Kidney epithelial cell (primary cell): ENCODE results near the gene COL18A1. TPM values are rescaled to one million over a fixed set of nuclear protein-coding genes. Genes with fewer than 3 reads are reported as not detected.
A peak's percentile ranks its signal among the peaks of the same experiment; 100 is the strongest.

Experiments
- DNase-seq: peaks from one replicate; pipeline ENCODE4 v3.0.0-alpha.2; 2010; ENCODE audit warnings: low read depth
- H3K27me3 ChIP-seq: 2 replicates; pipeline ENCODE4 v1.6.0; 2011; ENCODE audit warnings: low read length; ENCODE audit not compliant: control insufficient read depth, insufficient read depth
- H3K36me3 ChIP-seq: 2 replicates; pipeline ENCODE4 v1.5.1; 2011; ENCODE audit warnings: low read length; ENCODE audit not compliant: control insufficient read depth, insufficient read depth
- H3K4me3 ChIP-seq: 2 replicates; pipeline ENCODE4 v1.5.1; 2011; ENCODE audit warnings: low read depth, mild to moderate bottlenecking, control low read depth, low read length
- total RNA-seq: library from RNA; depleted of rRNA; stranded (reverse); fragments of >200 nt; gene quantifications from 2 replicates; pipeline ENCODE4 v1.2.3, GENCODE V29; 2015
- TF ChIP-seq, protein P1 (sequence below): IDR thresholded peaks from 2 replicates; pipeline ENCODE4 v1.5.1; 2011; ENCODE audit warnings: mild to moderate bottlenecking, moderate library complexity, low read length, control low read depth, inconsistent platforms; ENCODE audit not compliant: insufficient read depth, poor library complexity, severe bottlenecking

The COL18A1 gene
- total RNA-seq = 808 and 952 TPM in 2 replicates

DNA sequence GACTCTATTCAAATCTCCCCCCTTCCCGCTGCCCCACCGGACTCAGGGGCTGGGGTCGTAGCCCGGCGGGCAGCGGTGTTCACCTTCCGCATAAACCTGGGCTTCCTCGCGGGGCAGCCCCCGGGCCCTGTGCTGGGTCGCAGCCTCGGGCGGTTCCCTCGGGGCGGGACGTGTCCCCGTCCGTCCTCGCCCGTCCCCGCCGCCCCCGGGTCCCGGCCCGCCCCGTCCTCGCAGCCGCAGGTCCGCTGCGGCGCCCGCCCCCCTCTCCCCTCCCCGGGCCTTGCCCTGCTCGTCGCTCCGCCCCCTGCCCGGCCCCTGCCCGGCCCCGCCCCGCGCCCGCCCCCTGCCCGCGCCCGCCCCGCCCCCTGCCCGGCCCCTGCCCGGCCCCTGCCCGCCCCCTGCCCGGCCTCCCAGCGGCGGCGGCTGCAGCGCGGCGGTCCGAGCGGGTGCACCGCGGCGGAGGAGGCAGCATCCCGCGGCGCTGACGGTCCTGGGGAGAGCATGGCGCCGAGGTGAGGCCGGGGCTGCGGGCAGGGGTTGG, at the start of gene COL18A1:
COL18A1 (plus strand) TSS at position 436 of the 541 bp plus-strand sequence; CDS start at position 502, 66 bp downstream.
- DNase-seq = no peak
- Histone ChIP-seq H3K36me3 (peaks cover 1% of the 10 kb centered on the region), H3K4me3 (peak within 1 kb of the TSS; percentile 72), H3K27me3 (no peaks in the 10 kb centered on the region)
- TF ChIP-seq, protein P1, sequence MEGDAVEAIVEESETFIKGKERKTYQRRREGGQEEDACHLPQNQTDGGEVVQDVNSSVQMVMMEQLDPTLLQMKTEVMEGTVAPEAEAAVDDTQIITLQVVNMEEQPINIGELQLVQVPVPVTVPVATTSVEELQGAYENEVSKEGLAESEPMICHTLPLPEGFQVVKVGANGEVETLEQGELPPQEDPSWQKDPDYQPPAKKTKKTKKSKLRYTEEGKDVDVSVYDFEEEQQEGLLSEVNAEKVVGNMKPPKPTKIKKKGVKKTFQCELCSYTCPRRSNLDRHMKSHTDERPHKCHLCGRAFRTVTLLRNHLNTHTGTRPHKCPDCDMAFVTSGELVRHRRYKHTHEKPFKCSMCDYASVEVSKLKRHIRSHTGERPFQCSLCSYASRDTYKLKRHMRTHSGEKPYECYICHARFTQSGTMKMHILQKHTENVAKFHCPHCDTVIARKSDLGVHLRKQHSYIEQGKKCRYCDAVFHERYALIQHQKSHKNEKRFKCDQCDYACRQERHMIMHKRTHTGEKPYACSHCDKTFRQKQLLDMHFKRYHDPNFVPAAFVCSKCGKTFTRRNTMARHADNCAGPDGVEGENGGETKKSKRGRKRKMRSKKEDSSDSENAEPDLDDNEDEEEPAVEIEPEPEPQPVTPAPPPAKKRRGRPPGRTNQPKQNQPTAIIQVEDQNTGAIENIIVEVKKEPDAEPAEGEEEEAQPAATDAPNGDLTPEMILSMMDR = no peak

DNA sequence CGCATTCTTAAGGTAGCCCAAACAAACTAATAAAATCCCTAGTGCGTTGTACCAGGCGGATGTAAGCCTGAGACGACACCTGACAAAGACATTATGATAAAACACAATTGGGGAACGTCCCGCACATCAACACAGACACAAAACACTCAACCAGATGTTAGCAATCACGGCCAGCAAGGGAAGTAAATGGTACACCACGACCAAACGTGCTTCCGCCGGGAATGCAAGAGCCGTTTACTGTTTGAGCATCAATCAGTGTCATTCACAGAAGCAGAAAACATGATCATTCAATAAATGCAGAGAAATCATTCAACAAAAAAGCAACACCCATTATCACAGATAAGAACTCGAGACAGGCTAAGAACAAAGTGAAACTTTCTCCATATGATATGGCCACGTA, 49.4 kb upstream of the COL18A1 start:
- Histone ChIP-seq H3K36me3 (no peaks in the 10 kb centered on the region), H3K4me3 (no peak overlapping the region), H3K27me3 (no peaks in the 10 kb centered on the region)
- DNase-seq = no peak
- TF ChIP-seq, protein P1 = no peak

DNA sequence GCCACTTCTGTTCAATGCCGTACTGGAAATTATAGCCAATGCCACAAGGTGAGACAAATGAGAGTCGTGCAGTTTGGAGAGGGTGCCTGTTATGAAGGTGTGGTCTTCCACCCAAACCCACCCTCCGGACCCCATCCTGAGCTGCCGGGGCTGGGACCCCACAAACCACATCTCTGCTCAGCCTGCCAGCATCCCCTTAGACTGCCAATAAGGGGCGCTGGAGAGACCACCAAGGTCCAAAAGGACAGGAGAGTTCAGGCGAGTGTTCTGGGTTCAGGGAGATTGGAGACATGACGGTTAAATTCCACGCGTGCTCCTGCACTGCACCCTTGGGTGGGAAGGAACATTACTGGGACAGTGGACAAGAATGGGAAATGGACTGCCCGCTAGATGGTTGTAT, 48.7 kb upstream of the COL18A1 start:
- Histone ChIP-seq H3K36me3 (no peaks in the 10 kb centered on the region), H3K27me3 (no peaks in the 10 kb centered on the region), H3K4me3 (no peak overlapping the region)
- DNase-seq = no peak
- TF ChIP-seq, protein P1 = peak; percentile 25

DNA sequence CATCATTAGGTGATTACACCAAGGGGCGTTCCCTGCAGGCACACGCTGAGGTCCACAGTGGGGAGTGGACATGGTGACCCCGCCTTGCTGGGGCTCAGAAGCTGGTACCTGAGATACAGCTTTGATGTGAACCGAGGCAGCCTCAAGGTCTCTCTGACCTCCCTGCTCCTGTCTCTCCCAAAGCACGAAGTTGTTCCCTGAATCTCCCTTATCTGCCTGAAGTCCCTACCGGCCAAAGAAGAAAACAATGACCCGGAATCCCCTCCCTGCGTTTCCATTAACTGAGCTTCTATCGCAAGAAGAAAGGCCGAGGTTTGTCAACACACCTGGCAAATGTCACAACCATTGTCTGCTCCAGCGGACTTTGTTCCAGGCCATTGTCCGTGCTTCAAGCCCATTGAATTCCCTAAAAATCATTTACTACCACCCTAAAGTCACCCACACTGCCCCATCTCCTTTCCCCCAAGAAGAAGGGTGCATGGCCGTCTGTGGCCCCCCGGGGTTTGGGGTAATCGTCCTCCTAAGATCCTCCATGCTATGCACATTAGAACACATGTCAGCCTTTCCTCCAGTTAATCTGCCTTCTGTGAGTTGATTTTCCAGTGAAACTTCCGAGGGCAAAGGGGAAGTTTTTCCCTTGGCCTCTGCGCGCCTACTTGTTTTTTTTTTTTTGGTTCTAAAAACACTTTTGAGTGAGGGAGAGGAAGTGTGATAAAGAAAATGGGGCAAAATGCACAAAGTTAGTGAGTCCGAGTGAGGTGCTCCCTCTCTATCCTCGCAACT, 48.1 kb upstream of the COL18A1 start:
- Histone ChIP-seq H3K36me3 (no peaks in the 10 kb centered on the region), H3K4me3 (no peak overlapping the region)
- TF ChIP-seq, protein P1 = no peak

DNA sequence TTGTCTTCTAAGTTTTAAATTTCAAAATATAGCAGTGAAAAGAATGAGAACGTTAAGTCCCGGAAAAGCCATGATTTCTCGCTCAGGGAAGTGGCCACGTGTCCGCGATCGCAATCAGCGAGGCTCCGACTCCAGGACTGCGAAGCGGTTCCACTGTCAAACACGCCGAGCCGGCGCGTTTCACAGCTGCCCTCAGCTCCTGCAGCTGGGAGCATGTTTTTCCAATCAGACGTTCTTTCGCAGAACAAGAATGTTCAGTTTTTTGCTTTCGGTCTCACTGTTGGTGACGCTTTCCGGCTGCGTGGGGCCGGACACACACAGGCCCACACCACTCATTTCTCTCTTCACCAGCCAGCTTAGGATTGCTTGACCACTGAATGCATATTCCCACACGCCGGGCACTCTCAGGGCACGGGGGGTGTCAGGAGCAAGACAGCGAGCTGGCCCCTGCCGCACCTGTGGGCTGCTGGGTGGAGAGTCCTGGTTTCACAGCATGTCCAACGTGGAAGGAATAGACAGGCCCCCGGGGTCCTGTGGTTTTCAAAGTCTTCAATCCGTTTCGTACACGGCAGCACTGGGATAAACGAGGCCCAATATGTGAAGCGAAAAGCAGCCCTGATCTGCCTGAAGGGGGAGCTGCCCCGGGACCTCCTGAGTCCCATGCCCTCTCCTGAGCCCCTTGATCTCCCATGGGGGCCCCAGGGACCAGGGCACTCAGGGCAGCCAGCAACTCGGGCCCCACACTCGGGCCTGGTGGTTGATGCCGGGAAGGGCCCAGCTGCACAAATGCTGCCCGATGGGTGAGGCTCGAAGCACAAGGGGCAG, 47.3 kb upstream of the COL18A1 start:
- Histone ChIP-seq H3K36me3 (no peaks in the 10 kb centered on the region), H3K4me3 (no peak overlapping the region), H3K27me3 (no peaks in the 10 kb centered on the region)
- TF ChIP-seq, protein P1 = peak; percentile 14
- no peak for DNase-seq

More for the DNA sequence above, 48.1 kb upstream of the COL18A1 start:
- H3K27me3 ChIP-seq = no peaks in the 10 kb centered on the region
- DNase-seq = no peak
